GM23338 (cell line): ENCODE results near the gene OR4S2. TPM values are rescaled to one million over a fixed set of nuclear protein-coding genes. Genes with fewer than 3 reads are reported as not detected.

Source experiments
- ATAC-seq: fragments of 200-7000 bp; cut with Tn5 transposase; 3 replicates; pipeline ENCODE4 v1.9.1; 2020
- DNase-seq: peaks from one replicate; pipeline ENCODE4 v3.0.0-alpha.2; 2015; ENCODE audit warnings: low spot score
- H2AFZ ChIP-seq: fragments of 200-600 bp; sonication (generic); 2 replicates; pipeline ENCODE4 v1.8.0; 2016; ENCODE audit warnings: antibody characterized with exemption, mild to moderate bottlenecking, moderate library complexity
- H3F3A ChIP-seq: fragments of 200-600 bp; sonication (generic); replicated peaks from 2 replicates; pipeline ENCODE4 v1.8.0; 2017; ENCODE audit warnings: antibody characterized with exemption, mixed run types, low read depth
- H3K27ac ChIP-seq: fragments of 200-600 bp; sonication (generic); 2 replicates; pipeline ENCODE4 v1.6.1; 2016; ENCODE audit warnings: low read depth
- H3K27me3 ChIP-seq: fragments of 200-600 bp; sonication (generic); 2 replicates; pipeline ENCODE4 v1.8.0; 2016; ENCODE audit warnings: mild to moderate bottlenecking, mixed run types, moderate library complexity; ENCODE audit not compliant: insufficient read depth
- H3K36me3 ChIP-seq: fragments of 200-600 bp; sonication (generic); 2 replicates; pipeline ENCODE4 v1.8.0; 2016; ENCODE audit warnings: mild to moderate bottlenecking; ENCODE audit not compliant: insufficient read depth
- H3K4me1 ChIP-seq: fragments of 200-600 bp; sonication (generic); 2 replicates; pipeline ENCODE4 v1.8.0; 2016; ENCODE audit warnings: mild to moderate bottlenecking, moderate library complexity; ENCODE audit not compliant: insufficient read depth
- H3K4me2 ChIP-seq: fragments of 200-600 bp; sonication (generic); 2 replicates; pipeline ENCODE4 v1.7.1; 2017; ENCODE audit warnings: mixed run types
- H3K4me3 ChIP-seq: fragments of 200-600 bp; sonication (generic); 2 replicates; pipeline ENCODE4 v1.6.1; 2016; ENCODE audit warnings: mixed run types
- H3K79me2 ChIP-seq: fragments of 200-600 bp; sonication (generic); replicated peaks from 2 replicates; pipeline ENCODE4 v1.8.0; 2017; ENCODE audit warnings: mild to moderate bottlenecking; ENCODE audit not compliant: insufficient read depth
- H3K9me2 ChIP-seq: fragments of 200-600 bp; sonication (generic); 2 replicates; pipeline ENCODE4 v1.8.0; 2017; ENCODE audit not compliant: insufficient read depth
- H4K20me1 ChIP-seq: fragments of 200-600 bp; sonication (generic); replicated peaks from 2 replicates; pipeline ENCODE4 v1.8.0; 2017; ENCODE audit warnings: mild to moderate bottlenecking; ENCODE audit not compliant: insufficient read depth
- H3K27ac Mint-ChIP-seq: 2 replicates; pipeline ENCODE4 v1.8.0; 2020; ENCODE audit warnings: inconsistent platforms, mild to moderate bottlenecking, moderate library complexity, mixed read lengths
- H3K27me3 Mint-ChIP-seq: 3 replicates; pipeline ENCODE4 v1.8.0; 2022; ENCODE audit warnings: low read depth, mild to moderate bottlenecking, moderate library complexity, mixed read lengths, inconsistent platforms; ENCODE audit not compliant: insufficient read depth, poor library complexity
- H3K36me3 Mint-ChIP-seq: 3 replicates; pipeline ENCODE4 v1.8.0; 2021; ENCODE audit warnings: low read depth, mild to moderate bottlenecking, inconsistent platforms, moderate library complexity, mixed read lengths
- H3K4me1 Mint-ChIP-seq: 3 replicates; pipeline ENCODE4 v1.8.0; 2020; ENCODE audit warnings: mild to moderate bottlenecking, inconsistent platforms, mixed read lengths
- H3K4me3 Mint-ChIP-seq: 3 replicates; pipeline ENCODE4 v1.8.0; 2021; ENCODE audit warnings: moderate library complexity, mild to moderate bottlenecking, inconsistent platforms, mixed read lengths
- H3K9me3 Mint-ChIP-seq: 3 replicates; pipeline ENCODE4 v1.8.0; 2020; ENCODE audit warnings: moderate library complexity, mild to moderate bottlenecking, inconsistent platforms, mixed read lengths
- CREB1 ChIP-seq: fragments of 250-450 bp; sonication (Bioruptor Pico); IDR thresholded peaks from 2 replicates; pipeline ENCODE4 v1.5.0; 2020; ENCODE audit warnings: low read depth, mild to moderate bottlenecking, moderate library complexity
- CTCF ChIP-seq, 2 experiments: fragments of 200-600 bp in 1 of 2; sonication (generic) in 1 of 2; conservative IDR thresholded peaks; 2 replicates each; pipeline versions ENCODE4 v1.5.1 to v1.6.1; 2016 to 2017; ENCODE audit warnings: antibody characterized with exemption in 2 of 2, low read depth in 2 of 2, mild to moderate bottlenecking in 2 of 2, moderate library complexity in 1 of 2
- ETS1 ChIP-seq: IDR thresholded peaks from 2 replicates; pipeline ENCODE4 v1.6.1; 2016; ENCODE audit warnings: antibody characterized with exemption
- EZH2 ChIP-seq: fragments of 200-600 bp; sonication (generic); IDR thresholded peaks from one replicate; pipeline ENCODE4 v1.8.0; 2017; ENCODE audit warnings: antibody characterized with exemption, mild to moderate bottlenecking, low read depth; ENCODE audit not compliant: unreplicated experiment
- EZH2phosphoT487 ChIP-seq: fragments of 200-600 bp; sonication (generic); IDR thresholded peaks from one replicate; pipeline ENCODE4 v1.8.1; 2018; ENCODE audit warnings: antibody characterized with exemption; ENCODE audit not compliant: unreplicated experiment
- JUNB ChIP-seq: IDR thresholded peaks from one replicate; pipeline ENCODE4 v1.6.1; 2016; ENCODE audit warnings: antibody characterized with exemption; ENCODE audit not compliant: unreplicated experiment
- NANOG ChIP-seq: IDR thresholded peaks from 2 replicates; pipeline ENCODE4 v1.6.1; 2016; ENCODE audit warnings: antibody characterized with exemption, borderline replicate concordance
- POLR2AphosphoS5 ChIP-seq: IDR thresholded peaks from 2 replicates; pipeline ENCODE4 v1.6.1; 2016; ENCODE audit warnings: antibody characterized with exemption, low read depth
- REST ChIP-seq: IDR thresholded peaks from one replicate; pipeline ENCODE4 v1.6.1; 2018; ENCODE audit warnings: antibody characterized with exemption; ENCODE audit not compliant: unreplicated experiment
- STAT1 ChIP-seq: IDR thresholded peaks from one replicate; pipeline ENCODE4 v1.6.1; 2016; ENCODE audit warnings: antibody characterized with exemption; ENCODE audit not compliant: unreplicated experiment
- ZNF114 ChIP-seq: fragments of 250-450 bp; sonication (Bioruptor Pico); IDR thresholded peaks from 2 replicates; pipeline ENCODE4 v1.5.0; 2020; ENCODE audit warnings: mild to moderate bottlenecking, moderate library complexity
- ZNF331 ChIP-seq: fragments of 250-450 bp; sonication (Bioruptor Pico); IDR thresholded peaks from 2 replicates; pipeline ENCODE4 v1.5.0; 2020; ENCODE audit warnings: low read depth, mild to moderate bottlenecking, moderate library complexity
- ZNF462 ChIP-seq: fragments of 250-450 bp; sonication (Bioruptor Pico); IDR thresholded peaks from 2 replicates; pipeline ENCODE4 v1.5.0; 2020; ENCODE audit warnings: mild to moderate bottlenecking, moderate library complexity
- long read RNA-seq: library from polyadenylated mRNA; unstranded; transcript quantifications from one replicate; pipeline ENCODE4 v2.0.0, GENCODE V29; 2020; ENCODE audit not compliant: unreplicated experiment
- polyA plus RNA-seq: library from polyadenylated mRNA; unstranded; fragments of >200 nt; fragmentation: Nextera tagmentation; extraction: Ambion mirVana; gene quantifications from 2 replicates; pipeline ENCODE4 v1.2.1, GENCODE V29; 2016
- total RNA-seq: library from RNA; depleted of rRNA; stranded (reverse); fragments of >200 nt; shearing (Covaris generic); gene quantifications from 2 replicates; pipeline ENCODE4 v1.2.3, GENCODE V29; 2014; rRNA removed

Gene OR4S2
- total RNA-seq (not detected in 2 replicates), polyA plus RNA-seq (not detected in 2 replicates)
- long read RNA-seq = 0 reads

GRCh38 chr11:55648027-55648426 is at the start of gene OR4S2:
Gene OR4S2 (plus strand): TSS chr11:55648327. CDS start chr11:55650904, 2,577 bp downstream.
- Mint-ChIP-seq H3K4me1 (no peaks in the 10 kb centered on the region), H3K27ac (no peak within 1 kb of the TSS), H3K27me3 (peaks cover 2% of the 10 kb centered on the region), H3K9me3 (peaks cover 90% of the 10 kb centered on the region), H3K4me3 (no peak within 1 kb of the TSS), H3K36me3 (peaks cover 22% of the 10 kb centered on the region; the same call in 2 of the 3 replicates)
- Histone ChIP-seq H3K4me1 (no peaks in the 10 kb centered on the region), H2AFZ (no peak within 1 kb of the TSS), H3K27me3 (no peaks in the 10 kb centered on the region), H3K36me3 (peaks cover 14% of the 10 kb centered on the region; the same call in 1 of the 2 replicates), H3K79me2 (no peaks in the 10 kb centered on the region), H4K20me1 (no peaks in the 10 kb centered on the region), H3K4me2 (no peak within 1 kb of the TSS), H3K9me2 (no peaks in the 10 kb centered on the region), H3F3A (no peaks in the 10 kb centered on the region), H3K27ac (no peak within 1 kb of the TSS), H3K4me3 (no peak within 1 kb of the TSS)
- ATAC-seq (no peak), DNase-seq (no peak)
- TF ChIP-seq EZH2phosphoT487 (no peak), ZNF331 (CRISPR knock-in tag) (no peak), EZH2 (no peak), POLR2AphosphoS5 (no peak), ZNF462 (no peak), STAT1 (no peak), ZNF114 (CRISPR knock-in tag) (no peak), JUNB (no peak), REST (no peak), NANOG (no peak), ETS1 (no peak), CREB1 (no peak), CTCF (conservative IDR thresholded peaks at IDR 0.05; ENCODE audit: low read depth in 2 of 2) (no peak)
